GM13976 (cell line): Measurements from ENCODE around the gene TSACC.

Source experiments
- DNase-seq: peaks from one replicate; pipeline ENCODE4 v3.0.0; 2012; ENCODE audit warnings: low spot score
- in situ Hi-C: fragments of 300-500 bp; cut with MboI; formaldehyde crosslinking; loops from one replicate; pipeline ENCODE4 v1.12.0; 2022; ENCODE audit warnings: low sequenced_read_pairs, mixed read lengths, inconsistent platforms; ENCODE audit not compliant: unreplicated experiment
- TF ChIP-seq, protein P1 (sequence below): IDR thresholded peaks from 2 replicates; pipeline ENCODE4 v1.5.1; 2012; ENCODE audit warnings: borderline replicate concordance, mild to moderate bottlenecking; ENCODE audit not compliant: insufficient read depth; ENCODE audit errors: extremely low read depth, missing control alignments, control extremely low read depth

The TSACC gene

DNA sequence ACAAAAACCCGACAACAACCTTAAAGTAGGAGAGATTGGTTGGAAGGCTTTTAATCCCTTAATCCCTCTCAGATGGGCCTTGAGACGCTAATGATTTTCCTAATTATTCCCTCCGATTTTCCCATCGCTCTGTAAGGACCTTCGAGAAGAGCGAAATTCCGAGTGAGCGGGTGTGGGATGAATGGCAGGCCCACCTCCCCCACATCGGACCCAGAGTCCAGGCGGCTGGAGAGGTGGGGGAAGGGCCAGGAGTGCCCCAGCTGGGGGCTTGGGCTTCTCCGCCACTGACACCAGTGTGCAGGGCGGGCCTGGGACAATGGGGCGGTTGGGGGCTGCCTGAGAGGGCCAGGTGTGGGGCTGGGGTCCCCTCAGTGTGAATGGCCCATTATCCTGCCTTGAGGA lies 54.1 kb downstream of the TSACC start:
- TF ChIP-seq, protein P1, sequence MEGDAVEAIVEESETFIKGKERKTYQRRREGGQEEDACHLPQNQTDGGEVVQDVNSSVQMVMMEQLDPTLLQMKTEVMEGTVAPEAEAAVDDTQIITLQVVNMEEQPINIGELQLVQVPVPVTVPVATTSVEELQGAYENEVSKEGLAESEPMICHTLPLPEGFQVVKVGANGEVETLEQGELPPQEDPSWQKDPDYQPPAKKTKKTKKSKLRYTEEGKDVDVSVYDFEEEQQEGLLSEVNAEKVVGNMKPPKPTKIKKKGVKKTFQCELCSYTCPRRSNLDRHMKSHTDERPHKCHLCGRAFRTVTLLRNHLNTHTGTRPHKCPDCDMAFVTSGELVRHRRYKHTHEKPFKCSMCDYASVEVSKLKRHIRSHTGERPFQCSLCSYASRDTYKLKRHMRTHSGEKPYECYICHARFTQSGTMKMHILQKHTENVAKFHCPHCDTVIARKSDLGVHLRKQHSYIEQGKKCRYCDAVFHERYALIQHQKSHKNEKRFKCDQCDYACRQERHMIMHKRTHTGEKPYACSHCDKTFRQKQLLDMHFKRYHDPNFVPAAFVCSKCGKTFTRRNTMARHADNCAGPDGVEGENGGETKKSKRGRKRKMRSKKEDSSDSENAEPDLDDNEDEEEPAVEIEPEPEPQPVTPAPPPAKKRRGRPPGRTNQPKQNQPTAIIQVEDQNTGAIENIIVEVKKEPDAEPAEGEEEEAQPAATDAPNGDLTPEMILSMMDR = no peak
- in situ Hi-C loops = no loop called here
- DNase-seq = no peak

DNA sequence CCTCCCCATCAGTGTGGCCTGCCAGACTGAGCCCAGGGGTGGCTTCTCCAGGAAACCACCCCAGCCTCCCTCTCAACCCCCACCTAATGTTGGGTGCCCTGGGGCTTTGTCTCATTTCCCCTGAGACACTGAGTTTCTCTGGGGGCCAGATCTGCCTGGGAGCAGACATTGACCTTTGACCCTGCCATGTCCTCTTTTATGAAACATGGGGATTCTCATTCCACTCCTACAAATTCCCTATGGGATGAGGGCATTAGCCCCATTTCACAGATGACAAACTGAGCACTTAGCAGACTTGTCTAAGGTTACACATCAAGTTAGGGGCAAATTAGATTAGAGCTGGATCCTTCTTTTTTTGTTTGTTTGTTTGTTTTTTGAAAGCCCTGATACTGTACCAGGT lies 54.8 kb downstream of the TSACC start:
- TF ChIP-seq, protein P1 = no peak
- in situ Hi-C loops = no loop called here
- DNase-seq = no peak

DNA sequence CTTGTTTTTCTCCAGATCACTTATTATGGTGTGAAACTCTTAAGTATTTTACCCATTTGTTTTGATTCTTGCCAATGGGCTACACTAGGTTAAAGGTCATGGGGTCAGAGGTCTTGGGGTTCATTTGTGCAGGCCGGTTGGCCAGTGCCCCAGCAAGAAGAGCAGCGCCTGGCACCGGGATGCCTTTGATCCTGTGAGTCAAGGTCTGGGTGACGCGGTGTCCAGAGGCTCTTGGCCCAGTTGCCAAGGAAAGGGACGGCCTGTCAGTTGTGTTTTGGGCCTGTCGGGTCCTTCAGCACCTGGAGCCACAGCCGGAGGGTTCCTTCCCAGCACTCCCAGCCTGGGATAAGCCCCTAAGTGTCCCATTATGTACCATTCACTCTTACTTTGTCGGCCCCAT lies 55.8 kb downstream of the TSACC start:
- no peak for DNase-seq
- TF ChIP-seq, protein P1 = no peak
- in situ Hi-C loops = no loop called here

DNA sequence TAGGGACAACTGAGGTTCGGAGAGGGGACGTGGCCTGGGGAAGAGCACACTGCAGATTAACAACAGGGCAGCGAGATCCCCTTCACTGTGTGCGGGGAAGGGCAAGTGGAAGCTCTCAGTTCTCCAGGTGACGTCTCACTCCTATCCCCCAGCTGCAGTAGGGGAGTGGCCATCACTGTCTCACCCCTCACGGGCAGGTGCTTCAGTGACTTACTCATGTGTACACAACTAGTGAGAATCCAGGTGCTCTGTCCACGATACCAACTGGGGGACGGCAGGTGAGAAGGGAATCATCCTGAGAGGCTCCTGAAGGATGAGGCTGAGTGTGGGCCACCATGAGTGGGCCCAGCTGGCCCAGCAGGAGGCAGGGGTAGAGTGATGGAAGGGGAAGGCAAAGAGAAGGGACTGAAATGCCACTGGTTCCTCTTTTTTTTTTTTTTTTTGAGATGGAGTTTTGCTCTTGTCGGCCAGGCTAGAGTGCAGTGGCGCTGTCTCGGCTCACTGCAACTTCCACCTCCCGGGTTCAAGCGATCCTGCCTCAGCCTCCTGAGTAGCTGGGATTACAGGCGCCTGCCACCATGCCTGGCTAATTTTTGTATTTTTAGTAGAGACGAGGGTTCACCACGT lies 56.6 kb downstream of the TSACC start:
- TF ChIP-seq, protein P1 = no peak
- in situ Hi-C loops = no loop called here
- DNase-seq = no peak
